Measurements from ENCODE around the gene THRB. TPM values are rescaled to one million over a fixed set of nuclear protein-coding genes. Genes with fewer than 3 reads are reported as not detected.
A peak's percentile ranks its signal among the peaks of the same experiment; 100 is the strongest.

Gene THRB
- total and polyA plus RNA-seq, 8 donors = 2.1 to 12.4 (median 7.8) TPM

DNA sequence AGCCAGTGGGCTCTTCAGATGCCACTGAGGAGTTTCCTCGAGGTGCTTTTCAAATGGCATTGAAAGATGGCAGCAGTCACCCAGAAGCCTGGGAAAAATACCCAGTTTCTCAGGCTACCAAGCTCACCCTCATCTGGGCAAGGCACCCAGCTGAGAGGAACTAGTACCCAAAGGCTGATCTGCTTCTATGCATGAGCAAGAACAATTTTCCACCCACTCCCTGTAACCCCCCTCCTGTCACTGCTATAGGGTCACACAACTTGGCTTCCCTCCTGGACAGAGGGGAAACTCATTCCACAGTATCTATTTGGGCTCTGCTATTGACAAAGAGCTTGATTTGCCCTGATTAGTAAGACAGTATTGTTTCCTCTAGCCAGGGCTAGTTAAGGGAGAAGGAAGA lies 31.9 kb downstream of the THRB start:
- ATAC-seq (peak in 1 of 4 donors; percentile 20), FAIRE-seq (no peak), DNase-seq (no peak)
- no peak overlapping the region for H3K4me3 ChIP-seq
- 35 to 71% methylated on average over 1 of the region's 1 CpG for WGBS, 2 donors
- no peaks in the 10 kb centered on the region for H3K9me3 ChIP-seq
- intact Hi-C loops (cut with DNase I) = no loop called here
- peaks cover 0 to 6% (median 0%) of the 10 kb centered on the region in 3 donors for H3K4me1 ChIP-seq
- H3K27ac ChIP-seq = no peak overlapping the region
- TF ChIP-seq, protein P1, sequence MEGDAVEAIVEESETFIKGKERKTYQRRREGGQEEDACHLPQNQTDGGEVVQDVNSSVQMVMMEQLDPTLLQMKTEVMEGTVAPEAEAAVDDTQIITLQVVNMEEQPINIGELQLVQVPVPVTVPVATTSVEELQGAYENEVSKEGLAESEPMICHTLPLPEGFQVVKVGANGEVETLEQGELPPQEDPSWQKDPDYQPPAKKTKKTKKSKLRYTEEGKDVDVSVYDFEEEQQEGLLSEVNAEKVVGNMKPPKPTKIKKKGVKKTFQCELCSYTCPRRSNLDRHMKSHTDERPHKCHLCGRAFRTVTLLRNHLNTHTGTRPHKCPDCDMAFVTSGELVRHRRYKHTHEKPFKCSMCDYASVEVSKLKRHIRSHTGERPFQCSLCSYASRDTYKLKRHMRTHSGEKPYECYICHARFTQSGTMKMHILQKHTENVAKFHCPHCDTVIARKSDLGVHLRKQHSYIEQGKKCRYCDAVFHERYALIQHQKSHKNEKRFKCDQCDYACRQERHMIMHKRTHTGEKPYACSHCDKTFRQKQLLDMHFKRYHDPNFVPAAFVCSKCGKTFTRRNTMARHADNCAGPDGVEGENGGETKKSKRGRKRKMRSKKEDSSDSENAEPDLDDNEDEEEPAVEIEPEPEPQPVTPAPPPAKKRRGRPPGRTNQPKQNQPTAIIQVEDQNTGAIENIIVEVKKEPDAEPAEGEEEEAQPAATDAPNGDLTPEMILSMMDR (IDR thresholded peaks at IDR 0.05) = no peak
- no peaks in the 10 kb centered on the region for H3K36me3 ChIP-seq
- H3K27me3 ChIP-seq = no peaks in the 10 kb centered on the region

DNA sequence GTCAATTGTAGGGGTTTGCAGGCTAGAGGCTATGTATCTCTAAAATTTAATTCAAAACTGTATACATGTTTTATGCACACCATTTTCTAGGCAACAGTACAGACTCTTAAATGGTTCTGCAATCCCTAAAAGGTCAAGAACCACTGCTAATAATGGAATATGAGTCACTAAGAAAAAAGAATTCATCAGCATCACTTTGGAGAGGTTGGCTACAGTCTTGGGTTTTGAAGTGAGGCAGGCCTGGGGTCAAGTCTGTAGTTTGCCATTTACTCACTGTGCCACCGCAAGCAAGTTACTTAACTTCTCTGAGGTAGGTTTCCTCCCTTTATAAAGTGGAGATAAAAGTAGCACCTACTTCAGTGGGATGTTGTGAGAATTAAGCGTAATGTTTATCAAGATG lies 33.7 kb downstream of the THRB start:
- DNase-seq = no peak
- H3K27me3 ChIP-seq = no peaks in the 10 kb centered on the region
- ATAC-seq = peak in 2 of 4 donors; percentile 23 to 37
- no peak overlapping the region for H3K27ac ChIP-seq
- no peaks in the 10 kb centered on the region for H3K9me3 ChIP-seq
- WGBS, 2 donors = 95 to 96% methylated on average over 2 of the region's 2 CpGs
- intact Hi-C loops (cut with DNase I) = no loop called here
- TF ChIP-seq, protein P1 (IDR thresholded peaks at IDR 0.05) = no peak
- no peak overlapping the region for H3K4me3 ChIP-seq
- no peaks in the 10 kb centered on the region for H3K36me3 ChIP-seq
- H3K4me1 ChIP-seq = peaks cover 0 to 6% (median 0%) of the 10 kb centered on the region in 3 donors
- no peak for FAIRE-seq

DNA sequence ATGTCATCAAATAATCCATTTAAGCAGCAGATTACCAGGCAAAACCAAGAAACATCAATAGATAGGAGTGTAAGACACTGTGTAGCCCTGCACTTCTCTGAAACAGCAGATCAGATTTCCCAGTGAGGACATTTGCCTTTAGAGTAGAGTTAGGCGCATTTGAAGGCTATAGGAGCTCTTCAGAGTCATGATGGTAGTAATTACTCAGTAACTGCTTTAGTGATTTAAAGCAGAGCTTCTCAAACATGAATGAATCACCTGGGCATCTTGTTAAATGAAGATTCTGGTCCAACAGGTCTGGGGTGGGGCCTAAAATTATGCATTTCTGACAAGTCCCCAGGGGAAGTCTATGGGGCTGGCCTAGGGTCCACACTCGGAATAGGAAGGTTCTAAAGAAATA lies 36.9 kb downstream of the THRB start:
- Histone ChIP-seq H3K36me3 (no peaks in the 10 kb centered on the region), H3K27ac (no peak overlapping the region), H3K27me3 (no peaks in the 10 kb centered on the region), H3K4me3 (no peak overlapping the region), H3K9me3 (no peaks in the 10 kb centered on the region), H3K4me1 (peaks cover 0 to 6% (median 0%) of the 10 kb centered on the region in 3 donors)
- 49 to 53% methylated on average over 2 of the region's 2 CpGs for WGBS, 2 donors
- DNase-seq (no peak), ATAC-seq (no peak), FAIRE-seq (no peak)
- TF ChIP-seq, protein P1 (IDR thresholded peaks at IDR 0.05) = no peak
- intact Hi-C loops (cut with DNase I) = no loop called here

DNA sequence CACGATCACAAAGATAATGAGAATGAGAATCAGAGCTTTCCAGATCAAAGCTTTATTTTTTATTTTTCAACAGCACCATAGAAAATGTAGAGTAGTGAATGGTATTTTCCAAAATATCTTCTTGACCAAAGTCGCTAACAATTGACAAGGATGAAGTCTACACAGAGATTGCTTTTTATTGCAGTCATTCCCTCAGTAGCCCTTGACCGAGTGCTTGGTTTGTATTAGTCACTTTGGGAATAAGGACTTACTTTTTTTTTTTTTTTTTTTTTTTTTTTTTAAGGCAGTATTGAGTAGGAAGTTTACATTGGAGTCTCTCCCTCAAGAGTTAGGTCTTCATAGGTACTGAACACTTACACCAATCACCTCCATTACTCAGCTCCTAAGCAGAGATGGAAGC lies 39.8 kb downstream of the THRB start:
- H3K9me3 ChIP-seq = no peaks in the 10 kb centered on the region
- FAIRE-seq = no peak
- H3K4me1 ChIP-seq = peaks cover 0 to 18% (median 8%) of the 10 kb centered on the region in 3 donors
- ATAC-seq = no peak
- no peak for DNase-seq
- intact Hi-C loops (cut with DNase I) = no loop called here
- H3K36me3 ChIP-seq = no peaks in the 10 kb centered on the region
- H3K4me3 ChIP-seq = no peak overlapping the region
- H3K27ac ChIP-seq = no peak overlapping the region
- no peaks in the 10 kb centered on the region for H3K27me3 ChIP-seq
- 68 to 69% methylated on average over 3 of the region's 3 CpGs for WGBS, 2 donors
- TF ChIP-seq, protein P1 (IDR thresholded peaks at IDR 0.05) = no peak

DNA sequence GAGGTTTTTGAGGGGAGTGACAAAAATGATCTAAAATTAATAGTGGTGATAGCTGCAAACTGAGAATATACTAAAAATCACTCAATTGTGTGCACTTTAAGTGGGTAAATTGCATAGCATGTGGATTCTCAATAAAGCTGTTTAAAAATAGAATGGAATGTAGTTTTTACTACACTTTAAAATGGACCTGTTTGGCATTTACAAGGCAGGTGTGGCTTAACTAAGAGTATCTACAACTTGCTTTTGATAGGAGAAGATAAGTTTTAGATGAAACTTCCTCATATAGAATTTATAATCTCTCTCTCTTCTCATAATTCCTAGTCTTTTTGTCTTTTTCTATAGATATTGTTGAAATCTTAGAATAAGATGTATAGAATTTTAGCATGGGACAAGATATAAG lies 40.3 kb downstream of the THRB start:
- DNase-seq = no peak
- TF ChIP-seq, protein P1 (IDR thresholded peaks at IDR 0.05) = no peak

More for the DNA sequence above, 40.3 kb downstream of the THRB start:
- Histone ChIP-seq H3K4me3 (no peak overlapping the region), H3K27ac (no peak overlapping the region), H3K9me3 (no peaks in the 10 kb centered on the region), H3K4me1 (peaks cover 0 to 22% (median 8%) of the 10 kb centered on the region in 3 donors), H3K36me3 (no peaks in the 10 kb centered on the region), H3K27me3 (no peaks in the 10 kb centered on the region)
- FAIRE-seq (peak; percentile 47), ATAC-seq (no peak)
- intact Hi-C loops (cut with DNase I) = no loop called here
